ENCODE results near the gene ARHGEF38.

The ARHGEF38 gene

DNA sequence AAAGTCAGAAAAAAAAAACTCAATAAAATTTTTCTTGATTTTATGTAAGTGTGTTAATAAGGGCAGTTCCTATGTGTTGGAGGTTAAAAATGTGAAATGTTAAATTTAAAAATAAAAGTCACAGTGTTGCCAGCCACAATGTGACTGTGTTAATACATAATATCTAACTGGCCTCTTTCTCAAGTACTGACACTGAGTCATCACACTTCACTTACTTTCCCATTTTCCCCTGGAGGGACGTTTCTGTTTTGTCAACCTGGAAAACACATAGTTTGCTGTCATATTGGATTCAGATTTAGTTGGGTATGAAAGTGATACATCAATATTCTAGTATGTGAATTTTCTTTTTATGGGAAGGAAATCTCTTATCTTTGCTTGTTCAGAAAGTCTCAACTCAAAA is 46.4 kb downstream of the ARHGEF38 start:
- no peak overlapping the region for H3K4me2 ChIP-seq (ENCODE audit: low read length)
- no peaks in the 10 kb centered on the region for H4K20me1 ChIP-seq (ENCODE audit: control insufficient read depth, insufficient read depth, low read depth, low read length)
- no peaks in the 10 kb centered on the region for H3K9me3 ChIP-seq (ENCODE audit: control insufficient read depth, insufficient read depth, low read length)
- peaks cover 10% of the 10 kb centered on the region for H3K4me1 ChIP-seq (ENCODE audit: control insufficient read depth, low read length)
- H3F3A ChIP-seq (ENCODE audit: control insufficient read depth, insufficient read depth), result no peaks in the 10 kb centered on the region
- no peak overlapping the region for H3K27ac ChIP-seq (ENCODE audit: low read depth, low read length)
- TF ChIP-seq EZH2phosphoT487 (IDR thresholded peaks at IDR 0.05; ENCODE audit: borderline replicate concordance, low read length), result no peak
- TF ChIP-seq, protein P1, sequence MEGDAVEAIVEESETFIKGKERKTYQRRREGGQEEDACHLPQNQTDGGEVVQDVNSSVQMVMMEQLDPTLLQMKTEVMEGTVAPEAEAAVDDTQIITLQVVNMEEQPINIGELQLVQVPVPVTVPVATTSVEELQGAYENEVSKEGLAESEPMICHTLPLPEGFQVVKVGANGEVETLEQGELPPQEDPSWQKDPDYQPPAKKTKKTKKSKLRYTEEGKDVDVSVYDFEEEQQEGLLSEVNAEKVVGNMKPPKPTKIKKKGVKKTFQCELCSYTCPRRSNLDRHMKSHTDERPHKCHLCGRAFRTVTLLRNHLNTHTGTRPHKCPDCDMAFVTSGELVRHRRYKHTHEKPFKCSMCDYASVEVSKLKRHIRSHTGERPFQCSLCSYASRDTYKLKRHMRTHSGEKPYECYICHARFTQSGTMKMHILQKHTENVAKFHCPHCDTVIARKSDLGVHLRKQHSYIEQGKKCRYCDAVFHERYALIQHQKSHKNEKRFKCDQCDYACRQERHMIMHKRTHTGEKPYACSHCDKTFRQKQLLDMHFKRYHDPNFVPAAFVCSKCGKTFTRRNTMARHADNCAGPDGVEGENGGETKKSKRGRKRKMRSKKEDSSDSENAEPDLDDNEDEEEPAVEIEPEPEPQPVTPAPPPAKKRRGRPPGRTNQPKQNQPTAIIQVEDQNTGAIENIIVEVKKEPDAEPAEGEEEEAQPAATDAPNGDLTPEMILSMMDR (IDR thresholded peaks at IDR 0.05; ENCODE audit: low read depth, low read length, poor library complexity, severe bottlenecking), result no peak
- no peaks in the 10 kb centered on the region for H3K27me3 ChIP-seq (ENCODE audit: control insufficient read depth, low read length)
- no peaks in the 10 kb centered on the region for H3K9me2 ChIP-seq (replicated peaks; ENCODE audit: control insufficient read depth, low read length)
- H3K79me2 ChIP-seq (ENCODE audit: control insufficient read depth, low read length), result no peaks in the 10 kb centered on the region
- no peak overlapping the region for H3K4me3 ChIP-seq (ENCODE audit: low read length)
- no peaks in the 10 kb centered on the region for H3K36me3 ChIP-seq (ENCODE audit: control insufficient read depth, low read length)

GRCh38 chr4:105599482-105599881 is 47.1 kb downstream of the ARHGEF38 start:
- Histone ChIP-seq H3K27ac (ENCODE audit: low read depth, low read length) (no peak overlapping the region), H3K79me2 (ENCODE audit: control insufficient read depth, low read length) (no peaks in the 10 kb centered on the region)

DNA sequence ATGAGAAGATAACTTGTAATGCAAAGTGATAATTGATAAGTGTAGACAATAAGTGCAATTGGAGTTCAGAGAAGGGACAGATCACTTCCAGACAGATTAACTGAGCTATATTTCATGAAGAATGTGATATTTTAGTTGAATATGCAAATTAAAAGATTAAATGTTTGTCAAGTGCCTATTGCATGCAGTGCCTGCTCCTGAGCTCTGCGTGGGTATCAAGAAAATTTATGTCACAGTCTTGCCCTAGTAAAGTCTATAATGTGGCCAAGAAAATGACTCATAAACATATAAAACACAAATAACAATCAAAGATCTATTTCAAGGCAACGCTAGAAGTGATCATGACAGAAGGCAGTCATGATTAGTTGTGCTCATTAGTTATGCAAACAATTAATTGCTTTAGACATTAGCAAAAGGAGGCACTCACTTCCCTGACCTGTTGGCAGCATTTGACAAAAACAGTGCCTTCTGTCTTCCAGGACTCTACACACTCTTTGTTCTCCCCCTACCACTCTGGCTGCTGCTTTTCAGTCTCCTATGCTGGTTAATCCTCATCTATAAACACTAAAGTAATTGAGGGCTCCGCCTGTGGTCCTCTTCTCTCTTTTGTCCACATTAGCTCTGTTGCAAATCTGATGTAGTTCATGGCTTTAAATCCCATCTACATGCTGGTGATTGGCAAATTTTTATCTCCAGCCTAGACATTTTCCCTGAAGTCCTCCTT is 47.7 kb downstream of the ARHGEF38 start:
- no peaks in the 10 kb centered on the region for H3K27me3 ChIP-seq (ENCODE audit: control insufficient read depth, low read length)
- H3K79me2 ChIP-seq (ENCODE audit: control insufficient read depth, low read length), result no peaks in the 10 kb centered on the region
- no peaks in the 10 kb centered on the region for H3K9me2 ChIP-seq (replicated peaks; ENCODE audit: control insufficient read depth, low read length)
- H3K4me3 ChIP-seq (ENCODE audit: low read length), result no peak overlapping the region
- H4K20me1 ChIP-seq (ENCODE audit: control insufficient read depth, insufficient read depth, low read depth, low read length), result no peaks in the 10 kb centered on the region
- TF ChIP-seq, protein P1 (IDR thresholded peaks at IDR 0.05; ENCODE audit: low read depth, low read length, poor library complexity, severe bottlenecking), result no peak
- TF ChIP-seq EZH2phosphoT487 (IDR thresholded peaks at IDR 0.05; ENCODE audit: borderline replicate concordance, low read length), result no peak
- no peaks in the 10 kb centered on the region for H3K4me1 ChIP-seq (ENCODE audit: control insufficient read depth, low read length)
- H3K4me2 ChIP-seq (ENCODE audit: low read length), result no peak overlapping the region
- no peaks in the 10 kb centered on the region for H3F3A ChIP-seq (ENCODE audit: control insufficient read depth, insufficient read depth)
- H3K36me3 ChIP-seq (ENCODE audit: control insufficient read depth, low read length), result no peaks in the 10 kb centered on the region
- no peaks in the 10 kb centered on the region for H3K9me3 ChIP-seq (ENCODE audit: control insufficient read depth, insufficient read depth, low read length)
- H3K27ac ChIP-seq (ENCODE audit: low read depth, low read length), result no peak overlapping the region

More at GRCh38 chr4:105599482-105599881, 47.1 kb downstream of the ARHGEF38 start:
- H3K4me2 ChIP-seq (ENCODE audit: low read length), result no peak overlapping the region
- no peaks in the 10 kb centered on the region for H3K9me2 ChIP-seq (replicated peaks; ENCODE audit: control insufficient read depth, low read length)
- H3K4me1 ChIP-seq (ENCODE audit: control insufficient read depth, low read length), result peaks cover 3% of the 10 kb centered on the region
- TF ChIP-seq, protein P1 (IDR thresholded peaks at IDR 0.05; ENCODE audit: low read depth, low read length, poor library complexity, severe bottlenecking), result no peak
- TF ChIP-seq EZH2phosphoT487 (IDR thresholded peaks at IDR 0.05; ENCODE audit: borderline replicate concordance, low read length), result no peak
- no peaks in the 10 kb centered on the region for H4K20me1 ChIP-seq (ENCODE audit: control insufficient read depth, insufficient read depth, low read depth, low read length)
- no peaks in the 10 kb centered on the region for H3K36me3 ChIP-seq (ENCODE audit: control insufficient read depth, low read length)
- H3K4me3 ChIP-seq (ENCODE audit: low read length), result no peak overlapping the region
- no peaks in the 10 kb centered on the region for H3K9me3 ChIP-seq (ENCODE audit: control insufficient read depth, insufficient read depth, low read length)
- H3K27me3 ChIP-seq (ENCODE audit: control insufficient read depth, low read length), result no peaks in the 10 kb centered on the region
- H3F3A ChIP-seq (ENCODE audit: control insufficient read depth, insufficient read depth), result no peaks in the 10 kb centered on the region

Data from DOHH2 (cell line).